ENCODE results near the gene OSGIN1.

The OSGIN1 gene

DNA sequence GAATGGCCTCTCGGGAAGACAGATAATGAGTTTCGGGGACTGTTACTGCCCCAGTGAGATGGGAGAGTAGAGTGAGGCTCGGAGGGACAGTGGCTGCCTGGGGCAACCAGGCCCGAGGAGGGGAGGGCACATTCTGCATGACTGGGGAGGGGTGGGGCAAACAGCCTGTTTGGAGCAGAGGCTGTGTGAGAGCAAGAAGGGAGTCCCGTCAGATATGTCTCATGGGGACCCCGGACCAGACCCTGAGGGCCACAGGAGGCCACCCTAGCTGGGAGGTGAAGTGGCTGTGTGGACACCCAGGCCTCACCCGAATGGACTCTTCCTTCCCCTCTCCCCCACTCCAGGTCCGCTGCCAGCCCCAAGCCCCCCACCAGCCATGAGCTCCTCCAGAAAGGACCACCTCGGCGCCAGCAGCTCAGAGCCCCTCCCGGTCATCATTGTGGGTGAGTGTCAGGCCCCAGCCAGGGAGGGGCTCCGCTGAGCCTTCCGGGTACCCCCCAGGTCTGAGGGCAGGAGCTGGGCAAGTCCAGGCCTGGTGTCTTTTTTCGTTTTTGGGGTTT is 4.3 kb downstream of the OSGIN1 start:
- DNase-seq (ENCODE audit: low read depth in 2 of 2) = no peak

GRCh38 chr16:83958137-83958845 is 5.3 kb downstream of the OSGIN1 start:
- no peak for DNase-seq (ENCODE audit: low read depth in 2 of 2)

DNA sequence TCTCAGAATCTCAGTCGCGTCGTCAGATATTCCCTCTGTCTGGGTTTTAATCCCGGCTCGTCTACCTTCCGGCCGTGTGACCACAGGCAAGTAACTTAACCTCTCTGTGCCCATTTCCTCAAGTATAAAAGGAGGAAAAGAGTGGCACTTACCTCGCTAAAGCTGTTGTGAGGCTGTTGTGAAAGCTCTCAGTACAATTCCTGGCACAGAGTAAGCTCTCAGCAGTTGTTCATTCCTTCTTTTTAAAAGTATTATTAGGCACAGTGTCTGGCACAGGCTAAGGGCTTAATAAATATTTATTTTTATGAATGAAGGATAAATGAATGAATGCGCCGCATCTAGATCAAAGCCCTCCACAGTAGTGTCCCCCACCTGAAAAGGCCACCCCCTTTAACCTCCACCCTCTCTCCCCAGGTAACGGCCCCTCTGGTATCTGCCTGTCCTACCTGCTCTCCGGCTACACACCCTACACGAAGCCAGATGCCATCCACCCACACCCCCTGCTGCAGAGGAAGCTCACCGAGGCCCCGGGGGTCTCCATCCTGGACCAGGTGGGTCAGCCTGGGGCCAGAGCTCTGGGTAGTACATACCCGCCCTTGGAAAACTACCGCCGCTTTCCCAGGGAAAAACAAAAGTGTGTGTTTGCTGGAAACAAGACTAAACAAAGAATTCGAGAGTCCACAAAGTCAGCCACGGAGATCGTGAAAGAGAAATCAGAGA is 6.0 kb downstream of the OSGIN1 start:
- no peak for DNase-seq (ENCODE audit: low read depth in 2 of 2)

DNA sequence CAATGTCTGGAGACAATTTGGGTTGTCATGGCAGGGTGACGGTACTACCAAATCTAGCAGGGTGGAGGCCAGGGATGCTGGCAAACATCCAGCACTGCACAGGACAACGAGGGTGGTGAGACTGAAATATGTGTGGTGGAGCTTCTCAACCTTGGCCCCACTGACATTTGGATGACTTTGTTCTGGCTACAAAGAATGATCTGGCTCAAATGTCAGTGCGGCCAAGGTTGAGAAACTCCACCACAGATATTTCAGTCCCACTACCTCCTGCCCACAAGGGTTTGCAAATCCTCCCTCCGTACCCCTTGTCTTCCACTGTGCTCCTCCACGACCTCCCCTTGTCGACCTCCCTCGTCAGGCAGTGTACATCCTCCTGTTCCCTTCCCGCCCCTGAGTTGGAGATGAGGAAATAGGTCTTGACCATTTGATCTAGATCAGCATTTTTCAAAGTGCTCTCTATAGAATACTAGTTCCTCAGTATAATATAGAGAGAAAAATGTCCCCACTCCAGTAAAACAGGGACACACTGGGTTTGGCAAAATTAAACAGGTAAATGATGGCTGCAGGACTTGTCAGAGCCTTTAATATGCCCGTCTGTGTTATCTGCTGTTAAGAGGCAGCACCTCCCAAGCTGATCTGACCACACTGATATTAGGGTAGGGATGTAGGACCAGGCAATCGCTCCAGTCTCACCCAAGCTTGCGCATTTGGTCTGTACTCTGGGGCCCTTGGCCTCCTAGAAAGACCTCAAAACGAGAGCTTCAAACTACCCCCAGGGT is 6.8 kb downstream of the OSGIN1 start:
- no peak for DNase-seq (ENCODE audit: low read depth in 2 of 2)

- DNase-seq (ENCODE audit: low read depth in 2 of 2) = no peak
These were observed 7.6 kb downstream of the OSGIN1 start for GRCh38 chr16:83960521-83961249.

- DNase-seq (ENCODE audit: low read depth in 2 of 2) = no peak
These were observed 8.6 kb downstream of the OSGIN1 start for GRCh38 chr16:83961591-83961990.

GRCh38 chr16:83963277-83964119 is 10.5 kb downstream of the OSGIN1 start:
- no peak for DNase-seq (ENCODE audit: low read depth in 2 of 2)

DNA sequence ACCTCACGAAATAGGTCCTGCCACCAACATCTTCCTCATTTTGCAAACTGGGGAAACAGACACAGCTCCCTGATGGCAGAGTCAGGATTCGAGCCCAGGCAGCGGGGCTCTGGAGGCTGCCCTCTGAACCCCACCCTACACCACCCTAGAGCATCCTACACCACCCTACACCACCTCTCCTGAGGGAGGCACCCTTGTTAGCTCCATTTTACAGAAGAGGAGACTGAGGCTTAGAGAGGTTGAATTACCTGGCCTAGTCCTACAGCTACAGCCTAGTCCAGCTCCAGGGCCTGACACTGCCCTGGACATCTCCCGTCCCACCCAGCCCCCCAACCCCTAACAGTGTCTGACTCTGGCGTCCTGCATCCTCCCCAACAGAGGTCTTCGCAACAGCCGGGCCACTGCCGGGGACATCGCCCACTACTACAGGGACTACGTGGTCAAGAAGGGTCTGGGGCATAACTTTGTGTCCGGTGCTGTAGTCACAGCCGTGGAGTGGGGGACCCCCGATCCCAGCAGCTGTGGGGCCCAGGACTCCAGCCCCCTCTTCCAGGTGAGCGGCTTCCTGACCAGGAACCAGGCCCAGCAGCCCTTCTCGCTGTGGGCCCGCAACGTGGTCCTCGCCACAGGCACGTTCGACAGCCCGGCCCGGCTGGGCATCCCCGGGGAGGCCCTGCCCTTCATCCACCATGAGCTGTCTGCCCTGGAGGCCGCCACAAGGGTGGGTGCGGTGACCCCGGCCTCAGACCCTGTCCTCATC is 11.8 kb downstream of the OSGIN1 start:
- no peak for DNase-seq (ENCODE audit: low read depth in 2 of 2)

DNA sequence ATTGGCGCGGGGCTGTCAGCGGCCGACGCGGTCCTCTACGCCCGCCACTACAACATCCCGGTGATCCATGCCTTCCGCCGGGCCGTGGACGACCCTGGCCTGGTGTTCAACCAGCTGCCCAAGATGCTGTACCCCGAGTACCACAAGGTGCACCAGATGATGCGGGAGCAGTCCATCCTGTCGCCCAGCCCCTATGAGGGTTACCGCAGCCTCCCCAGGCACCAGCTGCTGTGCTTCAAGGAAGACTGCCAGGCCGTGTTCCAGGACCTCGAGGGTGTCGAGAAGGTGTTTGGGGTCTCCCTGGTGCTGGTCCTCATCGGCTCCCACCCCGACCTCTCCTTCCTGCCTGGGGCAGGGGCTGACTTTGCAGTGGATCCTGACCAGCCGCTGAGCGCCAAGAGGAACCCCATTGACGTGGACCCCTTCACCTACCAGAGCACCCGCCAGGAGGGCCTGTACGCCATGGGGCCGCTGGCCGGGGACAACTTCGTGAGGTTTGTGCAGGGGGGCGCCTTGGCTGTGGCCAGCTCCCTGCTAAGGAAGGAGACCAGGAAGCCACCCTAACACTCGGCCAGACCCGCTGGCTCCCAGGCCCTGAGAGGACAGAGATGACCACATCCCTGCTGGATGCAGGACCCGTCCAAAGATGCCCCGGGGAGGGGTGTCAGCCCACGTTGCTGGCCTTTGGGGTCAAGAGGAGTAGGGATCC is 12.6 kb downstream of the OSGIN1 start:
- no peak for DNase-seq (ENCODE audit: low read depth in 2 of 2)

DNA sequence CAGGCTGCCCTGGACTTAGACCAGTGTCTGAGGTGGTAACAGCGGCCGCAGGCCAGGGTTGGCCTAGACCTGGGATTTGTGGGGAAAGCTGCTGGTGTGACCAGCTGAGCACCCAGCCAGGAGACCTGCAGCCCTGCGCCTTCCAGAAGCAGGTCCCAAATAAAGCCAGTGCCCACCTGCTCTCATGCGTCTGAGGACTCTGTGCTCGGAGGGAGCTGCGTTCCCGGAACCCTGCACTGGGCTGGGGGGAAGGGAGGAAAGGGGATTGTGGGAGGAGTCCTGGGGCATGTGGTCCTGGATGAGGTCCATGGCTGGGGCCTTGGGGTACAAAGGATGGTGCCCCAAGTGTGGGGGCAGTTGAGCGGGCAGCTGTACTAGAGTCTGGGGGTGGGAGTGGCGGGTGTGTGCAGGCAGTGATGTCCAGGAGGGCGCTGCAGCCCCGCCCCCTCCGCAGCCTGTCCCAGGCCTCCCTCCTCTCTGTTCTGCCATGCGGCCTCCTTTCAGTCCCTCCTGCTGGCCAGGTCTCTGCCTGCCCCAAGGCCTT is 13.2 kb downstream of the OSGIN1 start:
- DNase-seq (ENCODE audit: low read depth in 2 of 2) = no peak

DNA sequence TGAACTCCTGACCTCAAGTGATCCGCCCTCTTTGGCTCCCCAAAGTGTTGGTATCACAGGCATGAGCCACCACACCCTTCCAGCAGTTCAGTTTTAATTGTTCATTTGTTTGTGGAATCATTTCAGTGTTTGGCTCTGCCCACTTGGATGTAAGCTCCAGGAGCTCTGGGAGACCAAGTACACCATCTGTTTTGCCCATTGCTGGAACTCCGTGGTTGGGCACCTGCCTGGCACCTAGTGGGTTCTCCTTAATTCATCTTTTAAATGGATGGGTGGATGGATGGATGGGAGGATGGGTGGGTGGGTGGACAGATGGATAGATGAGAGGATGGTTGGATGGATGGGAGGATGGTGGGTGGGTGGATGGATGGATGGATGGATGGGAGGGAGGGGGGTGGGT is 14.1 kb downstream of the OSGIN1 start:
- DNase-seq (ENCODE audit: low read depth in 2 of 2) = no peak

- DNase-seq (ENCODE audit: low read depth in 2 of 2) = no peak
These were observed 14.8 kb downstream of the OSGIN1 start, which contains the start of gene NECAB2 for GRCh38 chr16:83967838-83968305. Gene NECAB2 (plus strand): TSS chr16:83968244. CDS start chr16:83968649, 405 bp downstream.

DNA sequence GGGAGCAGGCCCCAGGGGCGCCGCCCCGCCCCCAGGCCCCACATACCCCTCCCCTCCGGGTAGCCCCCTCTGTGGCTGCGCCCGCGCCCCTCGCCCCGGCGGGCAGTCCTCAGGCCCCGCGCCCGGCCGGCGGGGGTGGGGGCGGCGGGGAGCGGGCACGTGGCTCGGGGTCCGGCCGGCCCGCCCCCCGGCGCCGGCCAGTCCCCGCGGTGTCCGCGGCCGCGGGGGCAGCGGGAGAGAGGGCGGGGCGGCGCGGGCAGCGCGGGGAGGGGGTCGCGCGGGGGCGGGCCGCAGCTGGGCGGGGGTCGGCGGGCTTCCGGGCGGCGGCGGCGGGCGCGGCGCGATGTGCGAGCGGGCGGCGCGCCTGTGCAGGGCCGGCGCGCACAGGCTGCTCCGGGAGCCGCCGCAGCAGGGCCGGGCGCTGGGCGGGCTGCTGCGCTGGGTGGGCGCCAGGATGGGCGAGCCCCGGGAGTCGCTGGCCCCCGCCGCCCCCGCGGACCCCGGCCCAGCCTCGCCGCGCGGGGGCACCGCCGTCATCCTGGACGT is 15.3 kb downstream of the OSGIN1 start:
- DNase-seq (ENCODE audit: low read depth in 2 of 2) = no peak

DNA sequence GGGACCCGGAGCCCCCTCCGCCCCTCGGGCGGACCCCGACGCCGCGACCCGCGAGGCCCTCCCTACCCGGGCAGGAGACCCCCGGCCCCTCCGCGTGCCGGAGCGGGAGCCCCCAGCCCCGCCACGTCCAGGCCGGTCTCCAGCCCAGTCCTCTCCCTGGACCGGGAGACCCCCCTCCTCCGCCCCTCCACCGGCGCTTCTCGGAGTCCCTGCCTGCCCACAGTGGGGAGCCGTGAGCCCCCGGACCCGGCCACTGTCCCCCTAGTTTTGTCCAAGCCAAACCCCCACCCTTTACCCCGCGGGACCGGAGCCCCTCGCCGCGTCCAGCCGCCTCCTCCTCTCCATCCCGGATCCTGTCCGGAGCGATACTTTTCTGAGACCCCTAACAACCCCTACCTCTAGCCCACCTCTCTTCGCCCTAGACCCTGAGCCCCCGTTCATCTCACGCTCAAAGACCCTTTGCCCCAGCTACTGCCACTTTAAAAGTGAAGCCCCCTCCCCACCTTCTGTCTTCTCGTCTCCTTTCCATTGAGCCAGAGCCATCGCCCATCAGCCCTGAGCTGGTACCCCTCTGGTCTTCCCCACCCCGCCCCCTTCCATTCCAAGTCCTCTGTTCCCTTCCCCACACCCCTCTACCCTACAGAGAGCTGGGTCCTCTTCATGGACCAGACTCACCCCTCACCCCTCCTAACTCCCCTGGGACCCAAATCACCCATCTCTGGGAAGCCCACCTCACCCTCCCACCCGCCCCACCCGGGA is 16.0 kb downstream of the OSGIN1 start:
- no peak for DNase-seq (ENCODE audit: low read depth in 2 of 2)

DNA sequence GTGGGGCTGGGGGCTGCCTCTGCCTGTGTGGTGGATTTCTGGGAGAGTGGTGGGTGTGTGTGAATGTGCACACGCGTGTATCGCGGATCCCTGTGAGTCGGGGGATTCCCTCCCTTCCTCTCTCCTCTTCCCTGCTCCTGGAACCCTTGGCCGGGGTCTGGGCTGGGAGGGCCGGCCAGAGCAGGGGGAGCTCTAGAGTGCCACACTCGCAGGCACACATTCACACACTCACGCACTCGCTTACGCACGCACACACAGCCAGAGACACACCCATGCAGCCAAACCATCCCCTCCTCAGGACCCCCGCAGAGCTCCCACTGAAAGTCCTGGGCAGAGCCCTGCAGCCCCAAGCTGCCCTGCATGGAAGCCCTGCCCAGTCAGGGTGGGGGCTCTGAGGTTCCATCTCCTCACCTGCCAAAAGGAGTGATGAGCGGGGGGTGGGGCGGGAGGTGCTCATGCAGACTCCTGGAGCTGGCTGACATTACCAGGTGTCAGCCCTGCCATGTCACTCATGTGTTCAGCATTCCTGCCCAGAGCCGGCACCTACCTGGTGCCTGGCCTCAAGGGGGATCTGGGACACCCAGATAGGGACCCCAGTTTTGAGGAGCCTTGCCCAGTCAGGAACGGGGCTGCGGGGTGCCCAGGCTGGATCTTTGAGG is 16.9 kb downstream of the OSGIN1 start:
- DNase-seq (ENCODE audit: low read depth in 2 of 2) = no peak

DNA sequence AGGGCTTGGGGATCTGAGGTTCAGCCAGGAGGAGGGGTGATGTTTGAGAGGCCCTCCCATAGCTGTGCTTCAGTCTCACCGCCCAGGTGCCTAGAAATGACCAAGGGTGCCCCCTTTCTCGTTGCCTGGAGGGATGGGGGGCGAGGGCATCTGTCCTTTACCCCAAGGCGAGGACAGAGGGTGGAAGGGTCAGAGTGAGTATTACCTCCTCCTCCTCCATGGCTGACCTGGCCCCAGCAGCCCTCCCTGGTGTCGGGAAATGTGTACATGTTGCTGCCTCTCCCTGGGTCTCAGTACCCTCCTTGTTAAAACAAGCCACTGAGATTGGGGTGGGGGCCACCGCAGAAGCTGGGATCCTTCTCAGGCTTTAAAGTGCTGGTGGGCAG is 17.4 kb downstream of the OSGIN1 start:
- DNase-seq (ENCODE audit: low read depth in 2 of 2) = no peak
